DMS53 (cell line): ENCODE measurements around the gene UBN1.
A peak's percentile ranks its signal among the peaks of the same experiment; 100 is the strongest.

Source experiments
- DNase-seq: peaks from one replicate; lab custom pipeline; 2025; lab: John Stamatoyannopoulos, UW

UBN1 gene

DNA sequence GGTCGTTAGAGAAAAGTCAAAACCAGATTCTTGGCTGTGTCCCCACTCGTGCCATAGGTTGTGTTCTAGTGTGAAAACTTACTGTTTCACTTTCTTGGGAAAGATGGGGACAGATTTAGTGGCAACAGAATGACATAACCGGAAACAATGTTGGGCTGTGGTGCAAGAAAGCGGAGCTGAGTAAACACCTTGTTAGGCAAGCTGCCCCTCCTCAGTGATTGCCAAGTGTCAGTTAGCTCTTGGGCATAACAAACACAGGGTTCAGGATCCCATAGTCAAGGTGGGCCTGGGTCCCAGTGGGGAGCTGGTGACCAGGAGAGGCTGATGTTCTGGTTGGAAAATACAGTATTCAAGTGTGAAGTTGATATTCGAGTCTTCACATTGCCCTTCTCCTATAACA, 15.4 kb downstream of the UBN1 start:
- no peak for DNase-seq

- no peak for DNase-seq
Measured at GRCh38 chr16:4864728-4865127, 17.4 kb downstream of the UBN1 start.

- DNase-seq = no peak
Measured at GRCh38 chr16:4865231-4865860, 18.1 kb downstream of the UBN1 start.

DNA sequence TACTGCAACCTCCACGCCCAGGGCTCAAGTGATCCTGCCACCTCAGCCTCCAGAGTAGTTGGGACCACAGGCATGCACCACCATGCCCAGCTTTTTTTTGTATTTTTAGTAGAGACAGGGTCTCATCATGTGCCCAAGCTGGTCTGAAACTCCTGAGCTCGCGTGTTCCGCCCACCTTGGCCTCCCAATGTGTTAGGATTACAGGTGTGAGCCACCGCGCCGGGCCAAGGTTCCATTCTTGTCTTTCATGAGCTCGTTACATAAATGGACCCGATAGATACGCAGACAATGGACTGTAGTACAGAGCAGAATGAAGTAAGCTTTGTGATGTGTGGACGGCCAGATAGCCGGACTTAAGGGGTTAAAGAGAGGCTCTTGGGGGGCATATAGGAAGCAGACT, 19.3 kb downstream of the UBN1 start:
- DNase-seq = no peak

GRCh38 chr16:4868026-4868425, 20.7 kb downstream of the UBN1 start:
- DNase-seq = no peak

DNA sequence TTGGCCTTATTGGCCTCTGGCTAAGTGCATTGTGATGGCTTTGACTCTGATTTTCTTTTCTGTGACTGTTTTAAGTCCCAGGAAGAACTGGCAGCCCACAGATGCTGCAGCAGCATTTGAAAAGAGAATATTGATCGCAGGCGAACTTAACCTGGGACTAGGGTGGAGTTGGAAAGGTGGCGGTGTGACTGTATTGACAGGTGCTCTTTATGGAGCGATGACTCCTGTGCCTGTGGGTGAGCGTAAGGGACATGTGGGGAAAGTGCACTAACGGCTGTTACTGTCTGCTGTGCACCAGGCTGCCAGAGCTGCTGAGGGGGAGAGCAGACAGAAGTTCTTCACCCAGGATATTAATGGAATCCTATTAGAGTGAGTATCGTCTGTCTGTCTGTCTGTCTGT, 21.3 kb downstream of the UBN1 start:
- no peak for DNase-seq

GRCh38 chr16:4869147-4869805, 22.0 kb downstream of the UBN1 start:
- no peak for DNase-seq

- no peak for DNase-seq
Measured at GRCh38 chr16:4870138-4870671, 22.9 kb downstream of the UBN1 start.

DNA sequence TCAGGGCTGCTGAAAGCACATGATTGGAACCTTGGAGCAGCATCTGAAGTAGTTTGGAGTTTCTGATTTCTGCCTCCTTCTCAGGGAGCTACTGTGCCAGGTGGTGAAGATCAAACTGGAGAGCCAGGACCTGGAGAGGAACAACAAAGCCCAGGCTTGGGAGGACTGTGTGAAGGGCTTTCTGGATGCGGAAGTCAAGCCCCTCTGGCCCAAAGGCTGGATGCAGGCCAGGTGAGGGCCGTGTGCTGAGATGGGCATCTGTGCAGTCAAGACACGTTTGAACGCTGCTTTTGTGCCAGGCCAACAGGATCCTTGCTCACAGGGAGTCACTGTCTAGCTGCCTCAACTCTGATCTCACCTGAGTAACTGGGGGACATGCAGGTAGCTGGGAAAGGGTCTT, 23.8 kb downstream of the UBN1 start:
- DNase-seq = no peak

GRCh38 chr16:4873091-4873490, 25.8 kb downstream of the UBN1 start:
- no peak for DNase-seq

DNA sequence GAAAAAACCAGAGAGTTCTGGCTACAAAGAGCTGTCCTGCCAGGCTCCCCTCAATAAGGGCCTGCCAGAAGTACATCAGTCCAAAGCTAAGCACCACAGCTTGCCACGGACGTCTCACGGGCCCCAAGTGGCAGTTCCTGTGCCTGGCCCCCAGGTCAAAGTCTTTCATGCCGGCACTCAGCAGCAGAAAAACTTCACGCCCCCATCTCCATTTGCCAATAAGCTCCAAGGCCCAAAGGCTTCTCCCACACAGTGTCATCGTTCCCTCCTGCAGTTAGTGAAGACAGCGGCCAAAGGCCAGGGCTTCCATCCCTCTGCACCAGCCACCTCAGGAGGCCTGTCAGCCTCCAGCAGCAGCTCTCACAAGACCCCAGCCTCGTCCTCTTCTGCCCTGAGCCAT, 27.4 kb downstream of the UBN1 start:
- no peak for DNase-seq

GRCh38 chr16:4876646-4877379, 29.5 kb downstream of the UBN1 start:
- no peak for DNase-seq

GRCh38 chr16:4877380-4877685, 30.1 kb downstream of the UBN1 start:
- DNase-seq = no peak

DNA sequence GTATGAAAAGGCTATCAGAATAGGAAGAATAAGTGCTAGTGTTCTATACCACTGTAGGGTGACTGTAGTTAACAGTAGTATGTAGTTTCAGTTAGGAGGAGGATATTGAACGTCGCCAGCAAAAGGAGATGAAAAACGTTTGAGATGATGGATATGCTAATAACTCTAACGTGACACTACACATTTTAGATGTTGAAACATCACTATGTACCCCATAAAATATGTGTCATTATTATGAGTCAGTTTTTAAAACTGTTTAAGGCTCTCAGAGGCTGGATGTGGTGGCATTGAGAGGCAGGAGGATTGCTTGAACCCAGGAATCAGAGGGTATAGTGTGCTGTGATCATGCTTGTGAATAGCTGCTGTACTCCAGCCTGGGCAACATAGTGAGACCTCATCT, 31.8 kb downstream of the UBN1 start:
- DNase-seq = no peak

- no peak for DNase-seq
Measured at GRCh38 chr16:4880006-4880580, 32.8 kb downstream of the UBN1 start.

DNA sequence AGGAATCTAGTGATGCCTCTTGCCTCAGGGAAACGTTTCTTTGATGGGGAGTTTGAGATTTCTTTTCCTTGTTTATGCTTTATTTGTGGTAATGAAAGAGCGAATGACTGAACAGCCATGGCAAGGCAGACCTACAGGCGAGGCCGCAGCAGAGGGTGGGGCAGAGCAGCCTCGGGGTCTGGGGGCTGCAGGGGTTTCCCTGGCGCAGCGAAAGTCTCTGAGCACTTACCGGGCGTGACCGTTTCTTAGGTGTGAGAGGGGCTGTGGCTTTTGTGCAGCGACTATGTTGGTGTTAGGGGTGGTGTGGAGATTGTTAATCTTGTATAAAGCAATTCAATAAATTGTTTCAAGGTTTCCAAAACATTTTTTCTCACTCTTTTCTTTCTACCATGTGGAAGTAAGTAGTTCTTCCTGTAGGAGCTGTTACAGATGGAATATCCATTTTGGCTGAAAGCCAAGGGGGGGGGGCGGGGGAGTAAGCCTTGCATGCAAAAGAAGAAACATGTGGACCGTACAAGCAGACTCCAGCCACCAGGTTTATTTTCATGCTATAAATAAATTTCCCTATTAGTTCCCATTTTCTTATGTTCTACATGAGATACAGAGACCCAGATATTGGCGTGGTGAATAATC, 34.8 kb downstream of the UBN1 start:
- DNase-seq = peak; percentile 57

GRCh38 chr16:4882633-4883285, 35.5 kb downstream of the UBN1 start:
- DNase-seq = peak; percentile 83

- no peak for DNase-seq
Measured at GRCh38 chr16:4883501-4883900, 36.2 kb downstream of the UBN1 start.

DNA sequence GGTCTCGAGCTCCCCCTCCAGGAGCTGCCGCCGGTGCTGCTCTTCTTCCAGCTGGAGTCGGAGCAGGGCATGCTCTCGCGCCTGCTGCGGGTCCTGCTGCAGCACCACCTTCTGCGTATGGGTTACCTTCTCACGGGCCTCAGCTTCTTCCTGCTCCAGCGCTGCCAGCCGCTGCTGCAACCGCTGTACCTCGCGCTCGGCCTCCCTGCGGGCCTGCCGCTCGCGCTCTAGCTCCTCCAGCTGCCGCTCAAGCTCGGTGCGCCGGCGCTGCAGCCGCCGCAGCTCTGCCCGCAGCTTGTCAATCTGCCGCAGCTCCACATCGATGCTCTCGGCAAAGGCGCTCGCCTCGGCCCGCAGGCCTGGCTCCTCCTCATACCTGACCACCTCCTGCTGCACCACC, 36.9 kb downstream of the UBN1 start:
- no peak for DNase-seq

DNA sequence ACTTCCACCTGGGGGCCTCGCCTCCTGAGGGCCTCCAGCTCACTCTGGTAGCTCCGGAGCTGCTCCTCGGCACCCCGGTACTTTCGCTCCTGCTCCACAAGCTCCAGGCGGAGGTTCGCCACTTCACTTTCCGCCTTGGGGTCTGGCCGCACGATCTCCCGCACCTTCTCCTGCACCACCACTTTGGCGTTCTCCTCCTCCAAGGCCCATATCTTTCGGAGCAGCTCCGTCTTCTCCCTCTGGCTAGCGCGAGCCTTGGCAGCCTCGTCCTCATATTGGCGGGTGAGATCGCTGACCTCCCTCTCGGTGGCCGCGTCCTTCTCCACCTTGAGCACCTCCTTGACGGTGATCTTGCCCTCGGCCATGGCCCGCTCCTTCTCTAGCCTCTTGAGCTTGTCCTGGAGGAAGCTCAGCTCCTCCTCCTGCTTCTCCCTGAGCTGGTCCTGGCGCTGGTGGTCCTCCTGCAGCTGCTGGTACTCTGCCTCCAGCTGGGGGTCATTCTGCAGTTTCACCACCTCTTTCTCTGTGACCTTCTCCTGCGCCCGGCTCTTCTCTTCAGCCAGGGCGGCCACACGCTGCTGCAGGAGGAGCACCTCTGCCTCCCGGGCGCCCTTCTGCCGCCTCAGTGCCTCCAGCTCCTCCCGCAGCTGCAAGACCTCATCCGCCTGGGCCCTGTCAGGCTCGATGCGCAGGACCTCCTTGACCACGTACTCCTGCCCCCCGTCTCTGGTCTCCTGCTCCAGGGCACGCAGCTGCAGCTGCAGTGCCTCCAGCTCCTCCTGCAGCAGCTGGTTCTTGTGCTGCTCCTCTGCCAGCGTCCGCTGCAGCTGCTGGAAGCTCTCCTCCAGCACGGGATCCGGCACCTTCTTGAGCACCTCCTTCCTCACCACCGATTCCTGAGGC, 37.9 kb downstream of the UBN1 start:
- no peak for DNase-seq

GRCh38 chr16:4886151-4886550, 38.9 kb downstream of the UBN1 start:
- DNase-seq = no peak
